Kidney capillary endothelial cell (primary cell): ENCODE results near the gene ASTL.
"Not testable (repeated sequence)": the region's sequence is repeated elsewhere in the genome, so short reads cannot be mapped to it uniquely, and the experiment has no call there.

Experiments used
- DNase-seq: peaks from one replicate; pipeline ENCODE4 v3.0.0-alpha.2; 2018; ENCODE audit warnings: low spot score

ASTL gene

DNA sequence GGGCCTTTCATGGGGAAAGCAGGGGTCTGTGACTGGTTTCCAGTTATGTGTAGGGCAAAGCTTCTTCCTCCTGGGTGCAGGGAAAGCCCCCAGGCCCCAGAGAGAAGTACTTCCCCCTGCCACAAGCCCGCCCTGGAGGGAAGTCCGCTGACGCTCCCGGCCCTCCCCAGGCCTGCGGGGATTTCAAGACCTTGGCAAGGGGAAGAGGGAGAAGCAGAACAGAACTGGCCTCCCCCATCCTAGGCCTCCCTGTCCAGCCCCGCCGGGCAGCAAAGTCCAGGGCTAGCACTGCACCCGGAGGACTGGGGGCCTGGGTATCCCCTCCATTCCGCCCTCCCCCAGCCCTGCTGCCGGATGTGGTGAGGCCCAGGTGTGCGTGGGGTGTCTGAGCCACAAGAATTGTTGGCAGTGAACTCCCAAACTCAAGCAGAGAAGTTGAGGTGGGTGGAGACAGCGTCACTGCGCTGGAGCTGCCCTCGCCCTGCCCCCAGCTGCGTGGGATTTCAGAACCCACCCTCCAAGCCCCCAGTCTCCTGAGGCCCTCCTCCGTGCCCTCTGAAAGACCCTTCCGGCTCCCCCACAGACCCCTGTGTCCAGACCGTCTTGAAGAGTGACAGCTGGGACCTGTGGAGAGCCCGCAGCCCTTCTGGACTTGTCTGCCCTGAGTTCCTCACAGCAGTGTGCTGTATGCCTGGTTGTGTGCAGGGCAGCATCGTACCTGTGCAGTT lies 8.0 kb upstream of the ASTL start:
- no peak for DNase-seq

DNA sequence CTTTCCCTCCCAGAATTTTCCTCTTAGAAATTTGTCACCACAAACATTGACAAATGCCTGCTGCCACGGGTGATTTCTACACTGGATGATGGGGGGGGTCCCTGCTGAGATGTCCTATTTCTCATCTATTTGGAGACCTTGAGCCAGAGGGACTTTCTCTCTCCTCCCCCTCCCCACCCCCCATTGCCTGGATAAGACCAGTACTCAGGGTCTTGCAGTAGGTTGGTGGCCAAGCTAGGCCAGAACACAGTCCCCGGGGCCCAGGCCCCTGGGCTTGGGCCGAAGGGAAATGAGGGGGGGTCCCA lies 7.5 kb upstream of the ASTL start:
- DNase-seq: no peak

DNA sequence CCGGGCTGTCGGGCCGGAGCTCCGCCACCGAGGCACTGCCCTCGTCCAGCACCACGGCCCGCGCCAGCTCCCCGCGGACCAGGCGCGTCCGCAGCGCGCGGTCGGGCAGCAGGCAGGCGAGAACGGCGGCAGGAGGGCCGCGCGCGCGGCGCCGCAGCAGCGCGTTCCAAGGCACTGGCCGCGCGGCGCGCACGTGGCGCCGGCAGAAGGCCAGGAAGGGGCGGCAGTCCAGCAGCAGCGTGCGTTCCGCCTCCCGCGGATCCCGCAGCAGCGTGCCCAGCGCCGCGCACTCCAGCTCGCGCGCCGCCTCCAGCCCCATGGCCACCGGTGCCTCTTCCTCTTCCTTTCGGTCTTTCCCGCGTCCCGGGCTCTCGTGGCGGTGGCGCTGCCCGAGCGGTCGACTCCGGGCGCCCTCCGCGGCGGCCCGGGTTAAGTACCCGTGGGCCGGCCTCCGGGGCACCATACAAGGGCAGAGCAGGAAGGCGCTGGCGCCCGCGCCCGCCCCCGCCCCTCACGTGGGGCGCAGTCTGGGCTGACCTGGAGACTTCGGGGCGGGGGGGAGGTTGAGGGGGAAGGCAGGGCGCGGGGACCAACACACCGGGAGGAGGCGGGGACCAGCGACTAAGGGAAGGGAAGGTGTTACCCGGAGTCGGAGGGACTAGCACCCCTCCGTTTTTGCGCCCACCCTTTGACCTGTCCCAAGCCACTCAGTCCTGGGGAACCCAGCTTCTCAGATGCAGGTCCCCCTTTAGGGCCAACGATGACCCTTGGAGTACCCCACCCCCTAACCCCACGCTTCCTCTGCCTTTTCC lies 6.9 kb upstream of the ASTL start, which contains the start of gene DUSP2:
Gene DUSP2, minus strand, starts transcription at position 405 of the 812 bp plus-strand sequence. Its CDS starts 86 bp downstream, at position 319.
- peak; percentile 40 for DNase-seq

DNA sequence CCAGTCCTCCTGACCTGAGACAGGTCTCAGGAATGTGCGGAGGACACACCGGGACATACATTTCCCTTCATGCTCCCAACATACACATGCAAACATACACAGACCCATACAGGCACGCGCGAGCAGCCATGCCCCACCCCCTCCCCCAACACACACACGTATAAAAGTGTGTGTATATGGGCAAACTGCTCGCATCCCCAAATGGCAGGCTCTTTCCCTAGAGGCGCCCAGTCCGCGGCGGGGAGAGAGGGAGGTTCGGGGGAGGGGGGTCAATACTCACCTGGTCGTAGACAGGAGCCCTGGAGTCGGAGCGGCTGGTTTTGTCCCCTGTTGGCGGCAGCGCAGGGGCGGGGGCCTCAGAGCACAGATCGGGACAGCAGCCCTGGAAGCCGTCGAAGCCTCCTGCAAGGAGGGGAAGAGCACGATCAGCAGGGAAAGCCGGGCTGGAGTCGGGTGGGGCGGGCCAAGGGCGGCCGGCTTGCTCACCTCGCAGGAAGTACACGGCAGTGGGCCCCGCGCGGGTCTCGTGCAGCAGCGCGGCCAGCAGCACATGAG lies 6.3 kb upstream of the ASTL start:
- DNase-seq: no peak

DNA sequence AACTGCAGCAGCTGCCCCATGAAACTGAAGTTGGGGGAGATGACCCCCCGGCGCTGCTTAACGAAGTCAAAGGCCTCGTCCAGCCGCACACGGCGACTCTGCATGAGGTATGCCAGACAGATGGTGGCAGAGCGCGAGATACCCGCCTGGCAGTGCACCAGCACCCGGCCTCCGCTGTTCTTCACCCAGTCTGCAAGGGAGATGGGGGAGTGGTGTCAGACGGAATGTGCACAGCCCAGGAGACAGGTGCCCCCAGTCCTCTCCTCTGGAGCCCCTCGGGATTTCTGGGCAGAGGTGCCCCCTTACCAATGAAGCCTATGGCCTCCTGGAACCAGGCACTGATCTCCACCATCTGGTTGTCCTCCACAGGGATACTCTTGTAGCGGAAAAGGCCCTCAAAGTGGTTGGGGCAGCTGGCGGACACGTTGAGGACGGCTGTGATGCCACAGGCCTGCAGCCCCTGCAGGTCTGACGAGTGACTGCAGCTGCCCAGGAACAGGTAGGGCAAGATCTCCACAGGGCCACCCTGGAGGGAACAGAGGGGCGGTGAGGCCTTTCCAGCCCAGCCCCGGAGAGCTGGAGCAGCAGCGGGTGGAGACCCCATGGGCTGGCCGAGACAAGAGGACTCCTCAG lies 5.7 kb upstream of the ASTL start:
- DNase-seq: no peak

DNA sequence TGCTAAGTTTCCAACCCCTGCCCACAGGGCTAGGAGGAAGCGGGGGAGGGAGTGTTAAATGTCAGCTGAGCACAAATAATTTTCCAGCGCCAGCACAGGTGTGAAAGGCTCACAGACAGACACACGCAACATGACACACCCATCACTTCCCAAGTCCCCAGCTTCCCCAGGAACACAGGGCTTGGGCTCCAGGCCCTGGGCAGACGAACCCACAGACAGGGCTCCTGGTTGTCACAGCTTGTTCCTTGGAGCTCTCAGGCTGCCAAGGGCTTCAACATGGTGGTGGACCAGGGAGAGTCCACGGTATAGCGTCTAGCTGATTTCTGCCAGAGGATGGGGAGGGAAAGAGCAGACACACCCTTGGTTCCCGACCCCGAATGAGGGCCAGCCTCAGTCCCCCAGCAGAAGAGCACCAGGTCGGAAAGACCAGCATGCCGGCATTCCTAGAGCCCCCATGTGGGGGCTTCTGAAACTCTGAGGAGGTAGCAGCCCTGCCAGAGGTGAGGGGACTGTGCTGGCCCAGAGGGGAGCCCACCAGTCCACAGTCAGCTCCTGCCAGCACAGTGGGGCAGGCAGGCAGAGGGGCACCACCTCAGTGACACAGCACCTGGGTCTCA lies 5.0 kb upstream of the ASTL start:
- no peak for DNase-seq

DNA sequence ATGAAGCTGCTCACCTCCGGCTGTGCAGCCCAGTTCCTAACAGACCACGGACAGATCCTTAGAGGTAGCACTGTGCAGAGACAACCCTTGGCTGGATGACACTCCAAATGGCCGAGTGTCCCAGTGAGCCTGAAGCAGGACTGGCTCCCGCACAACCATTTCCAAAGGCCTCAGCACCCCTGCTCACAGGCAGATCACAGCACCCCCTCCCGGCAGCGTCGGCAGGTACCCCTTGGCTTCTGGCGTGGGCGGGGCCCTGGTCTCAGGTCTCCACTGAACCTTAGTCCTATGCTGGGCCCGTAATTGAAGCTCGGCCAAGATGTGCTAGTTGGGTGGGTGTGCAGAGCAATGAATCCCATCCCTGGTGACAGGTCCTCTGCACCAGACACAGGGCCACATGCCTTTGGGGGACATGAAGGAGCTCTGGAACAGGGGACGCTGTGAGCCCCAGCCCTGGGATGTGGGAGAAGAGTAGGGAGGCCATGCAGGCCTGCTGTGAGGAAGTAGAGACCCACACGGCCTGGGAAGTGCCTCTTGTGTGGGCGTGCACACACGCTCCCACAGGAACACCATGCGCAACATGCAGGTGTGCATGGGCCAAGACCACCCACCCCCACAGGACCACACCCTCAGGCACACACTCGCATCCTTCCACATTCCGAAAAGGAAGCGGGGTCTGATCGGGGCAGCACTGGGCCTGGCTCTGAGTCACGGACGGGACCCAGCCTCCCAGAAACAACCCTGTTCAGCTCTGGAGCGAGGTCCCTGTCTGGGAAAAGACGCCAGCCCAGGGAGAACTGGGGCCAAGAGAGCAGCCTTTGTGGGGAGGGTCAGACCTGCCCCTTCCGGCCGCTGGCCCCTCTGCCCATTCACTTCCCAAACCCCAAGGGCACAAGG lies 4.2 kb upstream of the ASTL start:
- no peak for DNase-seq

DNA sequence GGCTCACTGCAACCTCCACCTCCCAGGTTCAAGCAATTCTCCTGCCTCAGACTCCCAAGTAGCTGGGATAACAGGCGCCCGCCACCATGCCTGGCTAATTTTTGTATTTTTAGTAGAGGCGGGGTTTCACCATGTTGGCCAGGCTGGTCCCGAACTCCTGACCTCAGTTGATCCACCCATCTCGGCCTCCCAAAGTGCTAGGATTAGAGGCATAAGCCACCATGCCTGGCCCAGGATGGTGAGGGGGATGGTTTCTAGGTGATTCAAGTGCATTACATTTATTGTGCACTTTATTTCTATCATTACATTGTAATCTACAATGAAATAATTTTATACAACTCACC lies 3.3 kb upstream of the ASTL start:
- not testable (repeated sequence) for DNase-seq

DNA sequence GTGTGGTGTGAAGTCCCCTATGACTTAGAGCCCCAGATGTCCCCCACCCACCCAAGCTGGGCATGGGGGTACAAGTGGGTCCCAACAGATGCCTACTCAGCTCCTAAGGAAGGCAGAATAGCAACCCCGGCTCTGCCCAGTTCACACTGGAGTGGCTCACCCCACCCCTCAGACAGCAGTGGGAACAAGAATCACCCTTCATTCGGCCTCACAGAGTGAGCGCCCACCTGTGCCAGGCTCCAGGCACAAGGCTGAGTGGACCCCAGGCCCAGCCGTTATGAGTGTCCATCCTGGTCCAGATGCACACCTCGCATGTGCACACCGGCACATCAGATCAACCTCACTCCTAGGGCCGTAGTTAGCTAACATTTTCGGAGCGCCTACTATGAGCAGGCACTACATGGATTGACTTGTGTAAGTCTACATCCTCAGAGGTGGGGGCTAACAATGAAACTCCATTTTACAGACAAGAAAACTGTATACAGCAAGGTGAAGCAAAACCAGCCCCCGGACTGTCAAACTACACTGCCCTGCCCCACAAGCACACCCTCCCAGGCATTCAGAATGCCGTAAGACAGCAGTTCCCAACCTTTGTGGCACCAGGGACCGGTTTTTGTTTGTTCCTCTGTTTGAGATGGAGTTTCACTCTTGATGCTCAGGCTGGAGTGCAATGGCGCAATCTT lies 2.8 kb upstream of the ASTL start:
- no peak for DNase-seq

DNA sequence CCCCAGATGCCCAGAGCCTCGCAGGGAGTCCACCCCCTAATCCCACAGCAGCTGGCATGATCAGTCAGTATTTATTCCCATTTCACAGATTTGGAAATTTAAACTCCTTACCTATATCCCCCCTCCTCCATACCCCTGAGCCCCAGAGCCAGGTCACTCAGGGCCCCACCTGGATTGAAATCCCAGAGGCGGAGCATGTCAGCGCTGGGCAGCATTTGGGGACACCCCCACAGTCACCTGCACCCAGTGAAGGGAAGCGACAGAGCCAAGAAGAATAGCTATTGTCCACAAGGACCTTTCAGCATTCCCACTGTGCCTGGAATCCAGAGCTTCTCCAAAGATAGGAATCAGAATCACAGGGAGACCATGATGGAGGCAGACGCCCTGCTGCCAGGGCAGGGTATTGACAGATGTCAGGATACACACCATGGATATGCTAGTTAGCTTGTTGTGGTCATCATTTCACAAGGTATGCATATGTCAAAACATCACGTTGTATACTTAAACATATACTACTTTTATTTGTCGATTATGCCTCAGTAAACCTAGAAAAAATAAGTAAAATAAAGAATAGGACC lies 968 bp upstream of the ASTL start:
- DNase-seq: no peak

DNA sequence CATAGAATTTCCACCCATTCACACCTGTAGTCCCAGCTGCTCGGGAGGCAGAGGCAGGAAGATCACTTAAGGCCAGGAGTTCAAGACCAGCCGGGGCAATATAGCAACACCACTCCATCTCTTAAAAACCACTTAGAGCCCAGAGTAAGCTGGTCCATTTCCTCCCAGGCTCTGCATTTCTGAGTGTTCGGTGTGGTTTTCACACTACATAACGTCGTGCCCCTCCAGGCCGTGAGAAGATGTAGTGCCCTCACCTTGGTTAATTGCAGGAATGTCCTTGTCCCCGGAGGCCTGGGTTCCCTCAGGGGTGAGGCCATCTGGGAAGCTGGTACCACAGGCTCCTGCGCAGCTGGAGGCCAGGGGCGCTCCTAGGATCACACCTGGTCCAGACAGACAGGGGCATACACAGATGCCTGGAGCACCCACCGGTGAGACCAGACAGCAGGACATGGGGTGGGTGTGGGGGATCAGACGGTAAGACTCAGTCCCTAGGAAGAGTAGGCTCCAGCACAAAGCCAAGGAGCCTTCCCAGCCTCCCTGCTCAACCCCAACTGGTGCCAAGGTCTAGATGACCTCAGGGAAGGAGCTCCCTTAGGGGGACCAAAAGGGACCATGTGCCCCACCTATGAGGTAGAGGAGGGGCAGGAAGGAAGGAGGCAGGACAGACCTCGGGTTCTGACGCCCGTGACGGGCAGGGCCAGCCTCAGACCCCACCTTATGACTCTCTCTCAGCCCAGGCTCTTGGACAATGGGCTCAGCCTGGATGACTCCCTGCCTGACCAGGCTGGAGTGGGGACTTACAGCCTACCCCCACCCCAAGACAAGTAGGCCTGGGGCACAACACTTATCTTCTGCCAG lies 752 bp downstream of the ASTL start:
- DNase-seq: no peak

DNA sequence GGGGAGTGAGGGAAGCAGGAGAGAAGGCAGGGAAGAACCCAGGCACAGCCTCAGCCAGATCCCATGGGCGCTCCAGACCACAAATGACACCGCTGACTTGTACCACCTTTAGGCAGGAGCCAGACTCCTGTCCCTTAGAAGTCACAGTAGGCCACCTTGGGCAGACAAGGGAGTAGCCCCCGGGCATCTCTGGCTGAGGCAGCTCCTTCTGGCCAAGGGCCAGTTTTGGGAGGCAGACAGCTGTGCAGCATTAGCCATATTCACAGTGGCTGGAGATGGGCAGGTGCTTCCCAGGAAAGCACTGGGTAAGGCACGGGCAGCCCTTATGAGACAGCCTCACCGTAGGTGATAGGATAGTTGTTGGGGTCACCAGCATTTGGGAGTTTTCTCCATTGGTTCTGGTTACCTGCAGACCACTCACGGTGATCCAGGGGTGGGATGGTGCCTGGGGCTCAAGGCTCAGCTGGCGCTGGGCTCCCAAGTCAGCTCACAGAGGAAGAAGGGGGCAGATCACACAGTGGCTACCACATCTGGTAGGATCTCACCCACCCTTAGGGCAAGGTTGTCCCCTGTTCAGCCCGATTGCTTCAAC lies 2.1 kb downstream of the ASTL start:
- no peak for DNase-seq

DNA sequence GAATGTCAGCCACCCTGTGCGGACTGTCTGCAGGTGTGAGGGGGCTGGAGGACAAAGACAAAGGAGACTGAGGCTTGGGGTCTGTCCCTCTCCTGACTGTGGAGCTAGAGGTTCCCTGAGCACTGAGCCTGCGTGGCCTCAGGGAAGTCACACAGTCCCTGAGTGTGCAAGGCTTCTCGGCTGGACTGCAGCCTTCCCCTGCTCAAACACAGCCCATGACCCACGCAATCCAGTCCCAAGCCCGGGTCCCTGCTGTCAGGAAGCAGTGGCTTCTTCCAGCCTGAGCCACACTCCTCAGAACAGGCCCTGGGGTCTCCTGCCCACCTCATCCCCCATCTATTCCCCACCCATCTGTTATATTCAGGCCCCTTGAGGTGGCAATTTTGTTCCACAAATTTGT lies 2.7 kb downstream of the ASTL start:
- no peak for DNase-seq

DNA sequence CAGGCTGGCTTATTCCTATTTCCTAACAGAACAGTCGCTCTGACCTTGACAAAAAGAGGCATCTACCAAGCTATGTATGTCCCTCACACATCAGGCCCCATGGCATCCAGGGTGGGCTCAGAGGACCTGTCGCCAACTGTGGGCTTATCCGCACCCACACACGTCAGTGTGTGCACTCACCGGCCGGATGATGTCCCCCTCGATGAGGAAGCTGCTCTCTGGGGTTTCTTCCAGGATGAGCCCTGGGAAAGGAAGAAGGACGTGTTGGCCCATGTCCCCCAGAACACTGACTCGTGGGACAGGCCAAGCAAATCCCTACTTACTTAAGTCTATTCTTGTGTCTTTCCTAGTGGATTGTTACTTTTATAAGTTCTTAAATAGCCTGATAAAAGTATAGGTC lies 3.1 kb downstream of the ASTL start:
- DNase-seq: no peak

DNA sequence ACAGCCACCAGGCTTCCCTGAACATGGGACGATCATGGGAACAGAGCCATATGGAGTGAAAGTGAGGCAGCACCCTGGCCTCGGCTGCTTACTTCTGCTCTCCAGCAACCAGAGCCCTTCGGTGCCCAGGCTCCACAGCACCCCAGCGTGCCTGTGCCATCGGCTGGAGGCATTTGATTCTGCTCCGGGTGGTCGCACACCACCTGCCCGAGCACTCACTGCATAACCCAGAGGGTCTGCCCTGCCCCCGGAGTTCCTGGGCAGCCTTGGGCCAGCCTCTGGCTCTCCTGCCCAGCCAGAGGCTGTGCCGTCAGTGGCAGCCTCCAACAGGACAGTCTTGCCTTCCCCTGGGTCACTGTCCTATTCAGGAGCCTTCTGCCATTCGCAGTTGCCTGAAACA lies 3.9 kb downstream of the ASTL start:
- no peak for DNase-seq

DNA sequence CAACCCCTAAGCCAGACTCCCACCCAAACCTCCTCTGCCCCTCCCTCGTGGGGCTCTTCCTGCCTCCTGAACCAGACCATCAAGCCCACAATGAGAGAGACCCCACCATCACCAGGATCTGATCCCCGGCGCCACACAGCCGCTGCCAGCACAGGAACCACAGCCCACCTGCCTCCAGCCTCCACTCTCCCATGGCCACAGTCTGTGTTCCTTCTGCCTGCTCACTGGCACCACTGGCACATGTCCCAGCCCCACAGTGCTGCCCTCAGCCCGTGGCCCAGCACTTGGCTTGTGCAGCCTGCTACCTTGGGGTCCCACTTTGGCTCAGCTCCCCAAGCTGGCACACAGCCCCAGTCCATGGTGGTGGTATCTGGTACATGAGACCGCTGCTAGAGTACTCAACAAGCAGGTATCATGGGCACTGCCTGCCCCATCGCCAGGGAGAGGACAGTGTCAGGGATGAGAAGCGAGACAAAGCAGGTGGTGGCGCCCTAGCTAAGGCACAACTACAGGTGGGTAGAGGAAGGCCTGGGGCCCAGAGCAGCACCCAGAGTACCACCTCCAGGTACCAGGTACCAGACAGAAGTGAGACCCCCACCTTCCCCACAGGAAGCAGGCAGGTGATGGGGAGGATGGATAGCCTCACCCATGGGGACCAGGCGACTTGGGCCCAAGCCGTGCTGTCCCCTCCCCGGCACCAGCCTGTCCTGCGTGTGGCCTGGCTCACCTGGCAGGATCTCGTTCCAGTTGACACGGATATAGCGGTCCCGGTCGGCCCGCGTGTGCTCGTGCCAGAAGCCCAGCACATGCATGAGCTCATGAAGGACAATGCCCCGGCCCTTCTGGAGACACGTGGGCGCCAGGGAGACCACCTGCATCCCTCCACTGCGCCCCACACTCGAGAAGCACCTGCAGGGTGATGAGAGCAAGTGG lies 6.2 kb downstream of the ASTL start:
- DNase-seq: no peak

DNA sequence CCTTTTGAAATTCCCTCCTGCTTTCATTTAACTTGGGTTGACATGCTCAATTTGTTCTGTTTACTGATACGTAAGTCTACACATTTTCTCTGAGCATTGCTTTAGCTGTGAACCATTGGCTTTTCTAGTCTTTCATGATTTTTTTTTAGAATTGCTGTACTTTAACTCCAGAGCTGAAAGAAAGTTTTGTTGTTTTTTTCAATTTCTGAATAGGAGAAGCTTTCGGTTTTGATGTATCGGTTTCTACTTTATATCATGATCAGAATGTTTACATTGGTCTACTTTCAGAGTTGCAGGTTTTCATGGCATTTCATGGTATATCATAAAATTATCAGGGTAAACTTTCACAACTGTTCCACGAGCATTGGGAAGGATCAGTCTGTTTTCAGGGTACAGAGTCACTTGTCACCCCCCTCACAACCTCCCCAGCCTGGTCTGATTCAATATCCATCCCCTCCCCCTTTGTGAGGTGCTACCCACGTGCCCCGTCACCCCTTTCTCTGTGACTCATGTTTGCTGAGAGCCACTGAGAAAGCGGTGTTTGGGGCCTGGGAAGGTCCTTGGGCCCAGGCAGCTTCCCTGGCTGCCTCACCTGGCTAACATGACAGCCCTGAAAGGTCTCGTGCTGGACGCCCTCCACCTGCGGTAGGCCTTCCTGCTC lies 7.0 kb downstream of the ASTL start:
- DNase-seq: no peak

DNA sequence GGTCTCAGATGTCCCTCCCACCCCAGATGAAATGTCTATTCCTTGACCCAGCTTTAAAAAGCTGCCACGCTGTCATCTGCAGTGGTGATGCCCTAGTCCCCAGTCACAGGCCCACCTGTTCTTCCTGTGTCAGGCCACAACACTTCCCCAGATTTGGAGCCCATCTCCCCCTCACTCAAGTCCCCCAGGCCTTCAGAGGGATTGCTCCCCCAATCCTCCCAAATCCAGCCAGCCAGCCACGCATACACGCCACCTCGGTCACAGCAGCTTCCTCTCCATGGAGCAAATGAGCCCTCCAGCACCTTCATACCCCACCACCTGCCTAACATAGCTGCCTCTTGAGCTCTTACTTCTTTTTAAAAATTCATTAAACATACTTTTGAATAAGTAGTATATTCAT lies 7.8 kb downstream of the ASTL start:
- no peak for DNase-seq
